Neural crest cell (in vitro differentiated cells): ENCODE data around the gene HESX1. TPM values are rescaled to one million over a fixed set of nuclear protein-coding genes. Genes with fewer than 3 reads are reported as not detected.

ENCODE experiments used
- DNase-seq: peaks from one replicate; pipeline ENCODE4 v3.0.0; 2021; ENCODE audit warnings: low read depth, mixed read lengths, low spot score
- H3K27ac Mint-ChIP-seq: one replicate; pipeline ENCODE4 v1.8.0; 2021; ENCODE audit warnings: mild to moderate bottlenecking, mixed read lengths; ENCODE audit not compliant: unreplicated experiment
- H3K27me3 Mint-ChIP-seq: 2 replicates; pipeline ENCODE4 v1.8.0; 2021; ENCODE audit warnings: low read depth, mild to moderate bottlenecking, mixed read lengths
- H3K36me3 Mint-ChIP-seq: 2 replicates; pipeline ENCODE4 v1.8.0; 2021; ENCODE audit warnings: low read depth, mild to moderate bottlenecking, mixed read lengths
- H3K4me1 Mint-ChIP-seq: 2 replicates; pipeline ENCODE4 v1.8.0; 2021; ENCODE audit warnings: mixed read lengths
- H3K4me3 Mint-ChIP-seq: one replicate; pipeline ENCODE4 v1.8.0; 2021; ENCODE audit warnings: mild to moderate bottlenecking, mixed read lengths
- H3K9me3 Mint-ChIP-seq: 2 replicates; pipeline ENCODE4 v1.8.0; 2021; ENCODE audit warnings: mixed read lengths
- CTCF ChIP-seq: fragments of 200-600 bp; sonication (generic); conservative IDR thresholded peaks from 2 replicates; pipeline ENCODE4 v1.5.0; 2021; ENCODE audit warnings: antibody characterized with exemption, mild to moderate bottlenecking
- total RNA-seq: library from RNA; stranded (reverse); gene quantifications from 2 replicates; pipeline ENCODE4 v1.2.1, GENCODE V29; 2021

The HESX1 gene
- total RNA-seq, 1 donor from 2014 or later, result 0.98 TPM

GRCh38 chr3:57206423-57206822, 6.6 kb upstream of the HESX1 start:
- no peak overlapping the region for H3K27ac Mint-ChIP-seq
- H3K9me3 Mint-ChIP-seq, result no peaks in the 10 kb centered on the region
- no peak for DNase-seq
- H3K36me3 Mint-ChIP-seq, result peaks cover 2% of the 10 kb centered on the region
- no peak overlapping the region for H3K4me3 Mint-ChIP-seq
- no peaks in the 10 kb centered on the region for H3K27me3 Mint-ChIP-seq
- no peak for TF ChIP-seq CTCF
- H3K4me1 Mint-ChIP-seq, result no peaks in the 10 kb centered on the region

- H3K27me3 Mint-ChIP-seq, result peaks cover 2% of the 10 kb centered on the region
- no peaks in the 10 kb centered on the region for H3K36me3 Mint-ChIP-seq
- DNase-seq, result no peak
- H3K9me3 Mint-ChIP-seq, result no peaks in the 10 kb centered on the region
- no peak for TF ChIP-seq CTCF
- H3K27ac Mint-ChIP-seq, result no peak overlapping the region
- H3K4me1 Mint-ChIP-seq, result peaks cover 13% of the 10 kb centered on the region
- H3K4me3 Mint-ChIP-seq, result peak overlapping the region; percentile 0
Measured at GRCh38 chr3:57194641-57195040, 5.1 kb downstream of the HESX1 start.

- Mint-ChIP-seq H3K27me3 (peaks cover 2% of the 10 kb centered on the region), H3K27ac (no peak overlapping the region), H3K4me3 (peak overlapping the region; percentile 6), H3K36me3 (no peaks in the 10 kb centered on the region), H3K4me1 (peaks cover 9% of the 10 kb centered on the region), H3K9me3 (no peaks in the 10 kb centered on the region)
- no peak for DNase-seq
- no peak for TF ChIP-seq CTCF
Measured at GRCh38 chr3:57192028-57192427, 7.8 kb downstream of the HESX1 start.

GRCh38 chr3:57184526-57184925, 15.3 kb downstream of the HESX1 start:
- Mint-ChIP-seq H3K4me1 (peaks cover 12% of the 10 kb centered on the region), H3K27me3 (no peaks in the 10 kb centered on the region), H3K36me3 (no peaks in the 10 kb centered on the region), H3K9me3 (no peaks in the 10 kb centered on the region), H3K27ac (peak overlapping the region; percentile 8), H3K4me3 (no peak overlapping the region)
- DNase-seq, result no peak
- no peak for TF ChIP-seq CTCF

DNA sequence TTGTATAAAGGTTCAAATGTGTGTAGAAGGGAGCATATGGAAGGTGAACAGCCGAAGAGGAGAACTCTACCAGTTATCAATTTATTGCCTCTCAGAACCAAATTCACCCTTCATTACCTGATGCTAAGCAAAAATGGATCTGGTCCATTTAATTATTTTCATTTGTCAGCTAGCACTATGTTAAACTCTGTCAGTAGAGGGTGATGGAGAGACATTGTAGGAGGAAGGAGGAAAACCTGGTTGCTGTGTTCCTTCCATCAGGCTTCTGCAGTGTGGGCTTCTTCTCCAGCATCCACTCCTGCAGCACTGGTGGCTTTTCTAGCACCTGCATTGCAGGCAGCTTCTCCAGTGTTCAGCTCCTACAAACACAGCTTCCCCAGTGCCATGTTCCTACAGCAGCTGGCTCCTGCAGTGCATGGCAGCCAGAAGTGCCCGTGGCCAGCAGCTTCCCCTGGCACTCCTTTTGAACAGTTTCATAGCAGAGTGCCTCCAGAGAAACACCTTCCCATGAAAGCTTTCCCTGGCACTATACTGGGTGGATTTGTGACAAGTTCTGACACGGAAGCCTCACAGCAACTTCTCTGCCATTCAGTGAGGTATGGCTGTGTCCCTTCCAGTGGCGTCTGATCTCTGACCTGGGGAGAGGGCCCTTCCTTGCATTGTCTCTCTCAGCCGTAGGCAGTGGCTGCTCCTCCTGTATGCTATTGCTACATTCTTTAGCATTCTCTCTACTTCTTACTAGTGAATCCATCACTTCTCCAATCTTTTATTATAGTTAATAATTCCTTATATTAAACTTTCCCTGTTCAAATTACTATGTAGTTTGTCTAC, 20.0 kb downstream of the HESX1 start:
- no peaks in the 10 kb centered on the region for H3K36me3 Mint-ChIP-seq
- peaks cover 5% of the 10 kb centered on the region for H3K4me1 Mint-ChIP-seq
- H3K9me3 Mint-ChIP-seq, result no peaks in the 10 kb centered on the region
- no peaks in the 10 kb centered on the region for H3K27me3 Mint-ChIP-seq
- DNase-seq, result no peak
- no peak overlapping the region for H3K27ac Mint-ChIP-seq
- peak; percentile 49 for TF ChIP-seq CTCF
- no peak overlapping the region for H3K4me3 Mint-ChIP-seq
